ENCODE results near the gene DPF3.

DNA sequence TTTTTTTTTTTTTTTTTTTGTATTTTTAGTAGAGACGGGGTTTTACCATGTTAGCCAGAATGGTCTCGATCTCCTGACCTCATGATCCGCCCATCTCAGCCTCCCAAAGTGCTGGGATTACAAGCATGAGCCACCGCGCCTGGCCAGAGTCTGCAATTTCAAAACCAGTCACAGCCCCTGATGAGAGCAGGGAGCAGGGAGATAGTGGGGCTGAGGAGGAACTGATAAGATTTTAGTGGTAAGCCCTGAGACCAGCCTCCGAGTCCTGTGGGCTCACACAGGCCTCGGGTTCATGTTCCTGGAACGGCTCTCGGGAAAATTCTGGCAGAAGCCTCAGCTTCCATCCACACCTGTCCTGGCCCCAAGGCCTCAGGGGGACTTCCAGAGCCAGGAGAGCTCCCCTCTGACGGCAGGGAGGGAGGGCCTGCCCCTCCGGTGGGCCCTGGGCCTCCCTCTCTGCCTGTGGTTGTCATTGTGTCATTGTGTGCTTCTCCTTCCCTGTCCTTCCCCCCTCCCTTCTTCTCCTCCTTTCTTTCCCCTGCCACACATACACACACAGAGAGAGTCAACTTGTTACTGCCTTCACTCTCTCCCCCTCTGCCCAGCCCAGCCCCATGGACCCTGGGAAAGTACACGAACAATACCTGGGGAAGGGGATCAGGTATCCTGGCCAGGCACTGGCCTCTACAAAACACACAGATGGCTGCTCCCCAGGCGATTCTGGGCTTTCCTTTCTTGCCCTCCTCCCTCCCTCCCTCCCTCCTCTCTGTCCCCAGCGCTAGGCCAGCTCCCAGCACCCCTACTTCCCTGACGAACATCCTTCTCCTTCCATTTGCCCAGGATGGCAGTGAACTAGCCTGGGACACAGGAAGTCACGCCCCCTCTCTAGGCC, 294.1 kb downstream of the DPF3 start:
- TF ChIP-seq CTCF (IDR thresholded peaks at IDR 0.05) (no peak), POLR2A (IDR thresholded peaks at IDR 0.05) (no peak)

Data from adrenal gland (tissue), 5 donors.